Large intestine (tissue), 12 donors: ENCODE results near the gene EIF4E2. TPM values are rescaled to one million over a fixed set of nuclear protein-coding genes. Genes with fewer than 3 reads are reported as not detected.

Source experiments
- DNase-seq, 2 donors: peaks; one replicate each; pipeline versions ENCODE4 v3.0.0 to v3.0.0-alpha.2; 2013
- H3K27ac ChIP-seq: one replicate; pipeline ENCODE4 v1.5.1; 2013; ENCODE audit warnings: low read length
- H3K27me3 ChIP-seq: 2 replicates; pipeline ENCODE4 v1.6.1; 2013; ENCODE audit warnings: low read length; ENCODE audit not compliant: control insufficient read depth, insufficient read depth
- H3K36me3 ChIP-seq: 2 replicates; pipeline ENCODE4 v1.6.1; 2013; ENCODE audit warnings: low read length; ENCODE audit not compliant: control insufficient read depth, insufficient read depth
- H3K4me1 ChIP-seq: one replicate; pipeline ENCODE4 v1.6.1; 2013; ENCODE audit warnings: low read length; ENCODE audit not compliant: control insufficient read depth, insufficient read depth
- H3K4me3 ChIP-seq: one replicate; pipeline ENCODE4 v1.5.1; 2013; ENCODE audit warnings: low read length
- H3K9me3 ChIP-seq: one replicate; pipeline ENCODE4 v1.6.1; 2013; ENCODE audit warnings: mild to moderate bottlenecking, low read depth, low read length, moderate library complexity; ENCODE audit not compliant: control insufficient read depth
- WGBS: methylation state at CpG from one replicate; pipeline ENCODE4 v1.1.5; 2013; ENCODE audit warnings: low lambda C conversion rate; ENCODE audit not compliant: insufficient coverage; 5-methylcytosine and 5-hydroxymethylcytosine counted together
- long read RNA-seq, 11 donors: transcript quantifications; one replicate each; lab custom pipeline, GENCODE V29; 2026
- polyA plus RNA-seq: library from polyadenylated mRNA; unstranded; fragments of 120-200 nt; gene quantifications from one replicate; pipeline ENCODE4 v1.2.1, GENCODE V29; 2013

EIF4E2 gene, protein sequence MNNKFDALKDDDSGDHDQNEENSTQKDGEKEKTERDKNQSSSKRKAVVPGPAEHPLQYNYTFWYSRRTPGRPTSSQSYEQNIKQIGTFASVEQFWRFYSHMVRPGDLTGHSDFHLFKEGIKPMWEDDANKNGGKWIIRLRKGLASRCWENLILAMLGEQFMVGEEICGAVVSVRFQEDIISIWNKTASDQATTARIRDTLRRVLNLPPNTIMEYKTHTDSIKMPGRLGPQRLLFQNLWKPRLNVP
- 77.3 TPM for polyA plus RNA-seq
- long read RNA-seq, donor 1, transcript EIF4E2-201 (7 exons, 1,604 nt) = major isoform, 14 of 42 reads
- long read RNA-seq, donor 1, partial matches to known transcripts = 21 of 42 reads
- long read RNA-seq, donor 1, other reads (novel, unspliced or antisense) = 0 of 42 reads
- long read RNA-seq, donor 2, transcript EIF4E2-201 (7 exons, 1,604 nt) = major isoform, 50 of 106 reads
- long read RNA-seq, donor 2, transcript EIF4E2-214 (3 exons, 1,110 nt) = minor isoform, 6 of 106 reads
- long read RNA-seq, donor 2, transcript EIF4E2-206 (6 exons, 1,014 nt) = minor isoform, 7 of 106 reads
- long read RNA-seq, donor 2, partial matches to known transcripts = 36 of 106 reads
- long read RNA-seq, donor 2, other reads (novel, unspliced or antisense) = 0 of 106 reads
- long read RNA-seq, donor 3 = 0 reads
- long read RNA-seq, donor 4, transcript EIF4E2-201 (7 exons, 1,604 nt) = major isoform, 5 of 6 reads
- long read RNA-seq, donor 4, partial matches to known transcripts = 0 of 6 reads
- long read RNA-seq, donor 4, other reads (novel, unspliced or antisense) = 0 of 6 reads
- long read RNA-seq, donor 5, transcript EIF4E2-201 (7 exons, 1,604 nt) = major isoform, 10 of 35 reads
- long read RNA-seq, donor 5, partial matches to known transcripts = 20 of 35 reads
- long read RNA-seq, donor 5, other reads (novel, unspliced or antisense) = 0 of 35 reads
- long read RNA-seq, donor 6, transcript EIF4E2-201 (7 exons, 1,604 nt) = major isoform, 29 of 77 reads
- long read RNA-seq, donor 6, partial matches to known transcripts = 39 of 77 reads
- long read RNA-seq, donor 6, other reads (novel, unspliced or antisense) = 0 of 77 reads
- long read RNA-seq, donor 7, transcript EIF4E2-201 (7 exons, 1,604 nt) = major isoform, 8 of 39 reads
- long read RNA-seq, donor 7, partial matches to known transcripts = 28 of 39 reads
- long read RNA-seq, donor 7, other reads (novel, unspliced or antisense) = 0 of 39 reads
- long read RNA-seq, donor 8, transcript EIF4E2-206 (6 exons, 1,014 nt) = minor isoform, 5 of 127 reads
- long read RNA-seq, donor 8, transcript EIF4E2-201 (7 exons, 1,604 nt) = major isoform, 40 of 127 reads
- long read RNA-seq, donor 8, partial matches to known transcripts = 75 of 127 reads
- long read RNA-seq, donor 8, other reads (novel, unspliced or antisense) = 0 of 127 reads
- long read RNA-seq, donor 9, transcript EIF4E2-201 (7 exons, 1,604 nt) = major isoform, 24 of 81 reads
- long read RNA-seq, donor 9, transcript EIF4E2-206 (6 exons, 1,014 nt) = minor isoform, 6 of 81 reads
- long read RNA-seq, donor 9, partial matches to known transcripts = 42 of 81 reads
- long read RNA-seq, donor 9, other reads (novel, unspliced or antisense) = 0 of 81 reads
- long read RNA-seq, donor 10, transcript EIF4E2-201 (7 exons, 1,604 nt) = major isoform, 29 of 56 reads
- long read RNA-seq, donor 10, partial matches to known transcripts = 20 of 56 reads
- long read RNA-seq, donor 10, other reads (novel, unspliced or antisense) = 0 of 56 reads
- long read RNA-seq, donor 11, transcript EIF4E2-201 (7 exons, 1,604 nt) = major isoform, 24 of 64 reads
- long read RNA-seq, donor 11, partial matches to known transcripts = 35 of 64 reads
- long read RNA-seq, donor 11, other reads (novel, unspliced or antisense) = 0 of 64 reads

DNA sequence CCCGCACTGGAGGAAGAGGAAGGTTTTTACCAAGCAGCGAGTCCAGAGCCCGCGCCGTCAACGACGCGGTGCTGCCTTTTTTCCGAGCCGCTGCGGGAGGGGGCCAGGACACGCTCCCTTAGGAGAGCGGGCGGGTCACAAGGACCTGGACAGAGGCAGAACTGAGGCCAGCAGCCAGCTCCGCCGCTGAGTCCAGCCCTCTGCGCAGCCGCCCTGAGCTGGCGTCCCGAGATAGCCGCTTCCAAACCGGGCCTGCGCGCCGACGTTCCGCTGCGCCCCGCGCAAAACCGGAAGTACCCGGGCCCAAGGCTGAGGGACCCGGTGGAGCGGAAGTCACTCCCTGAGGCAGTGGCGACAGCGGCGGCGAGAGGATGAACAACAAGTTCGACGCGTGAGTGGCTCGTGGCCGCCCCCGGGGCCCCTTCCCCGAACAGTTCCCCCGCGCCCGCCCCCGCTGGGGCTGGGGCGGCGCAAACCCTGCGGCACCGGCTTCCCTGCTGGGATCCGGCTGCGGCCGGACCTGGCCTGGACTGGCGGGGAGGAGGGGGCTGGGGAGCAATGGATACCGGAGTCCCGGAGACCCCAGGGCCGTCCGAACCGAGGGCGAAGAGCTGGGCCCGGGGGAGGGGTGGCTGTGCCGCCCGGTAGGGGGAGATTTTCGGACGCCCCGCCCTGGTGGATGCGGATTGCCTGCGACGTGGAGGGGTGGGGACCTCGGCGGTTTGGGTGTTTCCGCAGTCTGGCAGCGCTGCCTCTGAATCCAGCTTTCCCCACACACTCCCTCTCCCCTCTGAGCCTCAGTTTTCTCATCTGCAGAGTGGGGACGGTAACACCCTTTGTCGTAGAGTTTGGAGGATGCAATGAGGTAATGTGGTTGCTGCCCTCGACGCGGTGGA is at the start of gene EIF4E2, which contains the start of gene TIGD1:
Gene EIF4E2, plus strand, starts transcription at position 336 of the 896 bp plus-strand sequence. Its CDS starts 36 bp downstream, at position 372.
Gene TIGD1, minus strand, starts transcription at position 204 of the 896 bp plus-strand sequence. CDS start 675 bp downstream, outside the sequence.
- Histone ChIP-seq H3K4me1 (peaks cover 6% of the 10 kb centered on the region), H3K36me3 (peaks cover 23% of the 10 kb centered on the region), H3K4me3 (peak within 1 kb of the TSS; percentile 95), H3K27me3 (no peaks in the 10 kb centered on the region), H3K9me3 (peaks cover 8% of the 10 kb centered on the region), H3K27ac (peak within 1 kb of the TSS; percentile 99)
- peak; percentile 96 to 98 for DNase-seq
- no CpG with 5 or more reads among the region's 81 CpGs for WGBS

DNA sequence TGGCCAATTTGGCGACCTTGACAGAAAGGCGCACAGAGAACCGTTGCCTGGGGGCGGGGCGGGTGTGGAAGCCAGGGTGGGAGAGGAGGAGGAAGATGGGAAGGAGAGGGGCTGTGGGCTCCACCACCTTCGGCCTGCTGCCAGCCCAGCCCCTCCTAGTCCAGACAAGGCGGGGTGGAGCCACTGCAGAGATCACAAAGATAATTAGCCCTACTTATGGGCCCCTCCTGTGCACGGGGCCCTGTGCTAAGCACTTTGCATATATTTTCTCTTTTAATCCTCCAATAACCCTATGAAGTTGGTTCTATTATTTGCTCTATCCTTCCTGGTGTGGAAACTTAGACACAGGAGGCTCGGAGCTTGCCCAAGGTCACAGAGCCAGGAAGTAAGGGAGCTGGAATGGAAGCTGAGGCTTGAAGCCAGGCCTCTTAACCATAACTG is 49.1 kb upstream of the EIF4E2 start:
- DNase-seq = peak in 1 of 2 donors; percentile 48
- Histone ChIP-seq H3K4me1 (peaks cover 15% of the 10 kb centered on the region), H3K9me3 (no peaks in the 10 kb centered on the region), H3K36me3 (no peaks in the 10 kb centered on the region), H3K27me3 (peaks cover 43% of the 10 kb centered on the region), H3K27ac (no peak overlapping the region), H3K4me3 (no peak overlapping the region)
- WGBS = no CpG with 5 or more reads among the region's 9 CpGs

DNA sequence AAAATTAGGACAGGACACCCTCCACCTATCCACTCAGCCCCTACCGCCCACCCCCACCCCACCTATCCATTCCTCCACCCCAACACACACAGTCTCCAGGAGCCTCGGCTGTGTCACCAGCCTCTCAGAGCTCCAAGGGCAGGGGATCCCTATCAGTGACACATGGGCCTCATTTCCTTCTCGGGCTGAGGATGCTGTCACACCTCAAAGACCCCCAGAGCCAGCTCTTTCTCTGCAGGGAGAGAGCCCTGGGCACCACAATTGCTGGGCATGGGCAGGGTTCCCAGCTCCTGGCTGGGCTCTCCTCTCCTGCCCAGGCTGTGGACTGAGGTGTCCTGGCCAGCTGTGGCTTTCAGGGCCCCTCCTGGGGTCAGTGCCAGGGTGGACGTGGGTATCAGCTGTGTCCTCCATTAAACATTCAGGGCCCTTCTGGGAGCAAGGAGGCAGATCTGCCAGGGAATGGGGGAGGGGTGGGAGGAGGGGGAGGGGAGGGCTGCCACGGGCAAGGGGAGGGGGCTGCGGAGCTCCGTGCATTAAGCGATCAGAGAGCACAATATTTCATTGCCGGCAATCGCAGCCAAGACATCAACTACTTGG is 48.6 kb upstream of the EIF4E2 start:
- no peak overlapping the region for H3K27ac ChIP-seq
- no peaks in the 10 kb centered on the region for H3K9me3 ChIP-seq
- DNase-seq = no peak
- no peak overlapping the region for H3K4me3 ChIP-seq
- H3K36me3 ChIP-seq = no peaks in the 10 kb centered on the region
- peaks cover 15% of the 10 kb centered on the region for H3K4me1 ChIP-seq
- WGBS = 40% methylated on average over 1 of the region's 10 CpGs
- H3K27me3 ChIP-seq = peaks cover 47% of the 10 kb centered on the region

DNA sequence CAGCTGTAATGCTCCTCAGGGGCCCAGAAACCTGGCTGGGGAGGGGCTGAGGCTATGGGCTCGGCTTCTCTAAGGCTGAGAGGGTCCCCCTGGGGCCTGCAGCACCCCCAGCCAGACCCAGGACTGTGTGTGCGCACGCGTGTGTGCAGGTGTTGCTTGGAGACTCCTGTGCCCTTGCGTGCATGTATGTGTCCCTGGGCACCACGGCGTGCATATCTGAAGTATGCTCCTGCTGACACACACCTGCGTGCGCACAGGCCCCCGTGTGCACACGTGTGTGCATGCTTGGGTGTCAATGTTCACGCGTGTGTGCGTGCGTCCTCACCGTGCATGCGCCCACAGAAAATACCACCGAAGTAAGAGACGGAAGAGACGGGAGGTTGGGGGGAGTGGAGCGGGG is 48.0 kb upstream of the EIF4E2 start:
- no peak overlapping the region for H3K4me3 ChIP-seq
- no peak overlapping the region for H3K27ac ChIP-seq
- no peaks in the 10 kb centered on the region for H3K36me3 ChIP-seq
- WGBS = no CpG with 5 or more reads among the region's 21 CpGs
- H3K4me1 ChIP-seq = peaks cover 15% of the 10 kb centered on the region
- H3K27me3 ChIP-seq = peaks cover 47% of the 10 kb centered on the region
- H3K9me3 ChIP-seq = no peaks in the 10 kb centered on the region
- DNase-seq = peak in 1 of 2 donors; percentile 53

DNA sequence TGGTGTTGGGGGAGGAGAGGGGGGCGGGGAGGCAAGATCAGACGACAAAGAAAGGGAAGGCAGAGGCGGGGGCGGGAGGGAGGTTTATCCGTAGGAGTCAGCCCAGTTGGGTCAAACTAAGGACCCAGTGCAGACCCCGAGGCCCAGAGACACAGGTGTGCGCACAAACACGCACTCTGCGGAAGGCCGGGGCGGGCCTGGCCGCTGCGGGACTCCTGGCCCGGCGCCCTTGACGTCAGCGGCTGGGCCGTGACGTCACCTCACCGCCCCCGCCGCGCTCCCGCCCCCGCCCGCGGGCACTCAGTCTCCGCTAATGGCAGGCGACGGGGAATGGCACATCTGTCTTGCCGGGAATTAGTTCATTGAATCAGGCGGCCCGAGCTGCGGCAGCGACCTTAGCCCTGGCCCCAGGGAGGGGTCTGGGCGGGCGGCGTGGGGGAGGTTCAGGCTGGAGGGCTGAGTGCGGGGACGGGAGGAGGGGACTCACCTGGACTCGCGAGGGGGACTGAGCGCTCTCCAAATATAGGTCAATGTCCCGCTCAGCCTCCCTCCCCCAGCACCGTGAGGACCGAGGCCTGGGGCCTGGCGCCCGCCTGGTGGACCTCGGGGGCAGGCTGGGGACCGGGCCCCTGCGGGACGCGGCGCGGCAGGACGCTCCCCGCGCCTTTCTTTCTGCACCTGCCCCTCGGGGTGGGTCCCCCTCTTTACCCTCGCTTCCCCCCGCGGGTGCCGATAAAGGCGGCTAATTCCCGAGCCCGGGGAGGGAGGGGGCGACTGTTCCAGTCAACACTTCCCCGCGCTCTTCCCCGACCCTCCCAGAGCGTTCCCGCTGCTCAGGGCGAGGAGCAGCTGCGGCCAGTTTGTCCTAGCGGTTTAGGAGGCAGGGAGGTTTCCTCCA is 47.3 kb upstream of the EIF4E2 start:
- Histone ChIP-seq H3K27me3 (peaks cover 47% of the 10 kb centered on the region), H3K9me3 (no peaks in the 10 kb centered on the region), H3K4me1 (peaks cover 15% of the 10 kb centered on the region), H3K36me3 (no peaks in the 10 kb centered on the region), H3K27ac (no peak overlapping the region), H3K4me3 (peak overlapping the region; percentile 23)
- peak; percentile 58 to 80 for DNase-seq
- WGBS = no CpG with 5 or more reads among the region's 75 CpGs

DNA sequence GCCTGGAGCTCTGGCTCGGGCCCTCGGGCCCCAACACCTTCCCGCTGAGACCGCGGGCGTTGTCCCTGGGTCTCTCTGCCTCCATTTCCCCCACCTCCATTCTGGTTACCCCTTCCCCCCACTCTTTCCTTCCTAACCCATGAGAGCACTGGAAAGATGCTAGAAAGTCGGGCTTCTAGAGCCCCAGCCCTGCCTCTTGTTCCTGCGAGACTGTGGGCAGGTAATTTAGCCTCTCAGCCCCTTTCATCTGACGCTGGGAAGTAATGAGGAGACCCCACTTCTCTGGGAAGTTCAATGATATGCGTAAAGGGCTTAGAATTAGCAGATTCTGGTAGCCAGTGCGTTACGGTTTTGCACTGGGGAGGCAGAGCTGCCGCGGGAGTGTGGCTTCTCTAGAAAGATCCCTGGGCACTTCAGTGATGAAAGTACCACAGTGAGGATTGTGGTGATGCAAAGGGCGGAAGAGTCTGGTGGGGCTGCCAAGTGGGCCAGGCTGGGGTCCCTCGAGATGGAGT is 46.6 kb upstream of the EIF4E2 start:
- WGBS = no CpG with 5 or more reads among the region's 16 CpGs
- Histone ChIP-seq H3K4me1 (peaks cover 15% of the 10 kb centered on the region), H3K27me3 (peaks cover 47% of the 10 kb centered on the region), H3K4me3 (peak overlapping the region; percentile 23), H3K36me3 (no peaks in the 10 kb centered on the region), H3K27ac (no peak overlapping the region), H3K9me3 (no peaks in the 10 kb centered on the region)
- no peak for DNase-seq

DNA sequence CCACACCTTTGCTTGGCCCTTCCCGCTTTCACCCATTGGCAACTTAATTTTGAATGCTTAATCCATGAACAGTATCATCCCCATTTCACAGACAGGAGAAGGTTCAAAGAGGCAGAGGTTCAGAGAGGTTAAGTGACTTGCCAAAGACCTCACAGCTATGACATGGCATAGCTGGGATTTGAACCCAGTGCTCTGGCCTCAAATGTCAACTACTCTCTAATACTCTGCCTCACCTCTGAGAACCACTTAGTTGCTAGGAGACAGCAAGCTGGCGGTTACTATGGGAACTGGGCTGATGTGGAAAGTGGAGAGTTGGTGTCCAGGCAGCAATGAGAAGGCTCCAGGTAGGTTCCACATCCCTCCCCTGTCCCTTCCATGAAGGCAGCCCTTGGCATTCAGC is 46.1 kb upstream of the EIF4E2 start:
- no peak overlapping the region for H3K4me3 ChIP-seq
- WGBS = 83% methylated on average over 1 of the region's 2 CpGs
- DNase-seq = no peak
- no peak overlapping the region for H3K27ac ChIP-seq
- H3K9me3 ChIP-seq = no peaks in the 10 kb centered on the region
- H3K27me3 ChIP-seq = peaks cover 47% of the 10 kb centered on the region
- no peaks in the 10 kb centered on the region for H3K36me3 ChIP-seq
- H3K4me1 ChIP-seq = peaks cover 15% of the 10 kb centered on the region
